Subcutaneous abdominal adipose tissue (tissue), 5 donors: Measurements from ENCODE around the gene FAM200B.
"Not testable (repeated sequence)": the region's sequence is repeated elsewhere in the genome, so short reads cannot be mapped to it uniquely, and the experiment has no call there.

Experiments
- H3K27ac ChIP-seq: one replicate; pipeline ENCODE4 v1.7.0; 2013; ENCODE audit warnings: low read depth, mild to moderate bottlenecking, inconsistent platforms, low read length, moderate library complexity
- H3K27me3 ChIP-seq, 5 donors: one replicate each; pipeline ENCODE4 v1.7.0; 2013; ENCODE audit warnings: low read length in 5 of 5, inconsistent platforms in 1 of 5; ENCODE audit not compliant: control insufficient read depth in 5 of 5, insufficient read depth in 4 of 5
- H3K36me3 ChIP-seq, 5 donors: one replicate each; pipeline ENCODE4 v1.7.0; 2013; ENCODE audit warnings: low read length in 5 of 5; ENCODE audit not compliant: control insufficient read depth in 5 of 5, insufficient read depth in 5 of 5
- H3K4me1 ChIP-seq, 5 donors: one replicate each; pipeline ENCODE4 v1.7.0; 2013; ENCODE audit warnings: low read length in 5 of 5, mild to moderate bottlenecking in 3 of 5, moderate library complexity in 1 of 5; ENCODE audit not compliant: control insufficient read depth in 5 of 5, insufficient read depth in 5 of 5
- H3K4me3 ChIP-seq, 5 donors: one replicate each; pipeline ENCODE4 v1.7.0; 2013; ENCODE audit warnings: low read length in 5 of 5, low read depth in 1 of 5
- H3K9ac ChIP-seq, 5 donors: one replicate each; pipeline ENCODE4 v1.7.0; 2013; ENCODE audit warnings: low read length in 5 of 5, mild to moderate bottlenecking in 4 of 5, moderate library complexity in 3 of 5
- H3K9me3 ChIP-seq, 5 donors: one replicate each; pipeline ENCODE4 v1.7.0; 2013; ENCODE audit warnings: low read length in 5 of 5; ENCODE audit not compliant: control insufficient read depth in 5 of 5
- donor health status: healthy.
- donor health status: healthy.
- donor health status: healthy.
- donor health status: healthy.
- donor health status: healthy.

Gene FAM200B

GRCh38 chr4:15718465-15718864, 36.8 kb downstream of the FAM200B start:
- Histone ChIP-seq H3K4me1 (peaks cover 2 to 27% (median 21%) of the 10 kb centered on the region in 5 donors), H3K9me3 (no peaks in the 10 kb centered on the region), H3K27ac (no peak overlapping the region), H3K36me3 (peaks cover 0 to 12% (median 6%) of the 10 kb centered on the region in 5 donors), H3K4me3 (no peak overlapping the region), H3K9ac (no peak overlapping the region), H3K27me3 (no peaks in the 10 kb centered on the region)

GRCh38 chr4:15718959-15719358, 37.3 kb downstream of the FAM200B start:
- H3K4me1 ChIP-seq: peaks cover 1 to 27% (median 21%) of the 10 kb centered on the region in 5 donors
- H3K27me3 ChIP-seq: no peaks in the 10 kb centered on the region
- H3K4me3 ChIP-seq: no peak overlapping the region
- peaks cover 3 to 16% (median 9%) of the 10 kb centered on the region in 5 donors for H3K36me3 ChIP-seq
- H3K9me3 ChIP-seq: no peaks in the 10 kb centered on the region
- no peak overlapping the region for H3K9ac ChIP-seq
- no peak overlapping the region for H3K27ac ChIP-seq

- H3K9ac ChIP-seq: no peak overlapping the region
- peaks cover 3 to 19% (median 11%) of the 10 kb centered on the region in 5 donors for H3K36me3 ChIP-seq
- peaks cover 0 to 21% (median 17%) of the 10 kb centered on the region in 5 donors for H3K4me1 ChIP-seq
- H3K9me3 ChIP-seq: no peaks in the 10 kb centered on the region
- H3K27me3 ChIP-seq: no peaks in the 10 kb centered on the region
- H3K27ac ChIP-seq: no peak overlapping the region
- no peak overlapping the region for H3K4me3 ChIP-seq
Measured at GRCh38 chr4:15719506-15719905, 37.9 kb downstream of the FAM200B start.

- peaks cover 0 to 15% (median 11%) of the 10 kb centered on the region in 5 donors for H3K4me1 ChIP-seq
Measured at GRCh38 chr4:15720851-15721250, 39.2 kb downstream of the FAM200B start.

GRCh38 chr4:15725608-15726007, 44.0 kb downstream of the FAM200B start:
- H3K27ac ChIP-seq: no peak overlapping the region
- no peak overlapping the region for H3K9ac ChIP-seq
- H3K36me3 ChIP-seq: peaks cover 3 to 18% (median 8%) of the 10 kb centered on the region in 5 donors

More at GRCh38 chr4:15720851-15721250, 39.2 kb downstream of the FAM200B start:
- no peak overlapping the region for H3K27ac ChIP-seq
- H3K36me3 ChIP-seq: peaks cover 3 to 22% (median 11%) of the 10 kb centered on the region in 5 donors
- no peak overlapping the region for H3K4me3 ChIP-seq
- no peak overlapping the region for H3K9ac ChIP-seq
- H3K9me3 ChIP-seq: no peaks in the 10 kb centered on the region
- no peaks in the 10 kb centered on the region for H3K27me3 ChIP-seq

GRCh38 chr4:15729910-15730533, 48.4 kb downstream of the FAM200B start:
- Histone ChIP-seq H3K4me1 (peaks cover 0 to 2% (median 0%) of the 10 kb centered on the region in 5 donors), H3K27me3 (no peaks in the 10 kb centered on the region), H3K9ac (no peak overlapping the region), H3K4me3 (no peak overlapping the region), H3K9me3 (no peaks in the 10 kb centered on the region), H3K27ac (no peak overlapping the region), H3K36me3 (peaks cover 0 to 3% (median 2%) of the 10 kb centered on the region in 5 donors)

More at GRCh38 chr4:15725608-15726007, 44.0 kb downstream of the FAM200B start:
- no peaks in the 10 kb centered on the region for H3K27me3 ChIP-seq
- no peaks in the 10 kb centered on the region for H3K9me3 ChIP-seq
- no peak overlapping the region for H3K4me3 ChIP-seq
- H3K4me1 ChIP-seq: peaks cover 0 to 2% (median 0%) of the 10 kb centered on the region in 5 donors

GRCh38 chr4:15733061-15733460, 51.4 kb downstream of the FAM200B start:
- H3K9ac ChIP-seq, H3K27ac ChIP-seq, H3K4me3 ChIP-seq, H3K36me3 ChIP-seq, H3K9me3 ChIP-seq, H3K4me1 ChIP-seq, H3K27me3 ChIP-seq: not testable (repeated sequence)

GRCh38 chr4:15735536-15735935, 53.9 kb downstream of the FAM200B start:
- H3K4me3 ChIP-seq: no peak overlapping the region
- no peaks in the 10 kb centered on the region for H3K9me3 ChIP-seq

GRCh38 chr4:15736514-15737050, 55.0 kb downstream of the FAM200B start:
- H3K9me3 ChIP-seq: peaks cover 0 to 1% (median under 1%) of the 10 kb centered on the region in 5 donors
- no peak overlapping the region for H3K27ac ChIP-seq
- H3K36me3 ChIP-seq: no peaks in the 10 kb centered on the region
- H3K4me1 ChIP-seq: peaks cover 0 to 6% (median 0%) of the 10 kb centered on the region in 5 donors
- H3K9ac ChIP-seq: no peak overlapping the region
- H3K4me3 ChIP-seq: no peak overlapping the region
- no peaks in the 10 kb centered on the region for H3K27me3 ChIP-seq

More at GRCh38 chr4:15735536-15735935, 53.9 kb downstream of the FAM200B start:
- Histone ChIP-seq H3K27ac (no peak overlapping the region), H3K36me3 (no peaks in the 10 kb centered on the region), H3K9ac (no peak overlapping the region), H3K4me1 (peaks cover 0 to 3% (median 0%) of the 10 kb centered on the region in 5 donors), H3K27me3 (no peaks in the 10 kb centered on the region)

- peaks cover 0 to 7% (median 4%) of the 10 kb centered on the region in 5 donors for H3K9me3 ChIP-seq
- H3K4me1 ChIP-seq: peaks cover 0 to 6% (median 0%) of the 10 kb centered on the region in 5 donors
- no peaks in the 10 kb centered on the region for H3K36me3 ChIP-seq
Measured at GRCh38 chr4:15737255-15737654, 55.6 kb downstream of the FAM200B start.

More at GRCh38 chr4:15737255-15737654, 55.6 kb downstream of the FAM200B start:
- no peaks in the 10 kb centered on the region for H3K27me3 ChIP-seq
- no peak overlapping the region for H3K9ac ChIP-seq
- no peak overlapping the region for H3K4me3 ChIP-seq
- no peak overlapping the region for H3K27ac ChIP-seq
